ENCODE results near the gene CASP10. TPM values are rescaled to one million over a fixed set of nuclear protein-coding genes. Genes with fewer than 3 reads are reported as not detected.

CASP10 gene
- total RNA-seq, 2 donors from 2014 or later = 3.0 to 6.0 TPM

DNA sequence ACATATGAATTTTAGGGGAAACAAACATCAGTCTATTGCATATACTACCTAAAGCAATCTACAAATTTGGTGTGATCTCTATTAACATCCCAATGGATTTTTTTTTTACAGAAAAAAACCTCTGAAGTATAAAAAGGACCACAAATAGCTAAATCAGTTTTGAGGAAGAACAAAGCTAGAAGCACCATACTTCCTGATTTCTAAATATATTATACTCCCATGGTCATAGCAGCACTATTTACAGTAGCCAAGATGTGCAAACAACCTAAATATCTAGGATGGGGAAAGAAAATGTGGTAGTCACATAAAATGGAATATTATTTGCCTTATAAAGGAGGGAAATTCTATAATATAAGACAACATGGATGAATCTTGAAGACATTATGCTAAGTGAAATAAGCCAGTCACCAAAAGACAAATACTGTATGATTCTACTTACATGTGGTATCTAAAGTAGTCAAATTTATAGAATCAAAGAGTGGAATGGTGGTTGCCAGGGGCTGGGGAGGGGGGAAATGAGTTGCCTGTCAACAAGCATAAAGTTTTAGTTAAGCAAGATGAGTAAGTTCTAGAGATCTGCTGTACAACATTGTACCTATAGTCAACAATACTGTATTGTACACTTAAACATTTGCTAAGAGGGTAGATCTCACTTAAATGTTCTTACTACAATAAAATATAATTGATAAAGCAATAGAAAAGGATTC is 59.8 kb downstream of the CASP10 start:
- ATAC-seq = no peak
- Histone ChIP-seq H3K9me3 (no peaks in the 10 kb centered on the region), H3K4me3 (no peak overlapping the region), H3K27ac (no peak overlapping the region), H3K27me3 (no peaks in the 10 kb centered on the region), H3K36me3 (replicated peaks in 1 of 2; ENCODE audit: insufficient read depth in 1 of 2, low read depth in 2 of 2) (no peaks in the 10 kb centered on the region), H3K4me1 (no peaks in the 10 kb centered on the region)
- intact Hi-C loops (cut with DNase I) = loop anchor here (10.0 kb wide), 1 partner anchor 112 kb away; the partner anchor contains the start of gene FLACC1
- no peak for TF ChIP-seq POLR2A (IDR thresholded peaks at IDR 0.05)
- TF ChIP-seq CTCF (IDR thresholded peaks at IDR 0.05) = no peak
- DNase-seq = no peak

- Histone ChIP-seq H3K27ac (no peak overlapping the region), H3K4me1 (no peaks in the 10 kb centered on the region), H3K27me3 (no peaks in the 10 kb centered on the region), H3K4me3 (no peak overlapping the region), H3K9me3 (no peaks in the 10 kb centered on the region), H3K36me3 (replicated peaks in 1 of 2; ENCODE audit: insufficient read depth in 1 of 2, low read depth in 2 of 2) (no peaks in the 10 kb centered on the region)
- intact Hi-C loops (cut with DNase I) = loop anchor here (10.0 kb wide), 1 partner anchor 110 kb away; the partner anchor contains the start of gene FLACC1
- TF ChIP-seq POLR2A (IDR thresholded peaks at IDR 0.05) (no peak), CTCF (IDR thresholded peaks at IDR 0.05) (no peak)
- no peak for ATAC-seq
- 82% methylated on average over 5 of the region's 5 CpGs for WGBS, 2 donors
- DNase-seq = no peak
Measured at GRCh38 chr2:201244829-201245228, 61.9 kb downstream of the CASP10 start.

GRCh38 chr2:201246280-201246679 is 63.3 kb downstream of the CASP10 start:
- no peak overlapping the region for H3K4me3 ChIP-seq

GRCh38 chr2:201248288-201248844 is 65.4 kb downstream of the CASP10 start:
- Histone ChIP-seq H3K4me3 (no peak overlapping the region), H3K36me3 (replicated peaks in 1 of 2; ENCODE audit: insufficient read depth in 1 of 2, low read depth in 2 of 2) (no peaks in the 10 kb centered on the region), H3K9me3 (no peaks in the 10 kb centered on the region), H3K27me3 (no peaks in the 10 kb centered on the region), H3K4me1 (no peaks in the 10 kb centered on the region), H3K27ac (no peak overlapping the region)
- TF ChIP-seq CTCF (IDR thresholded peaks at IDR 0.05) (no peak), POLR2A (IDR thresholded peaks at IDR 0.05) (no peak)
- intact Hi-C loops (cut with DNase I) = loop anchor here (10.0 kb wide), 1 partner anchor 106 kb away; the partner anchor contains the start of gene FLACC1
- DNase-seq (no peak), ATAC-seq (no peak)
- WGBS, 2 donors = 82 to 87% methylated on average over 6 of the region's 6 CpGs

More at GRCh38 chr2:201246280-201246679, 63.3 kb downstream of the CASP10 start:
- Histone ChIP-seq H3K4me1 (no peaks in the 10 kb centered on the region), H3K36me3 (replicated peaks in 1 of 2; ENCODE audit: insufficient read depth in 1 of 2, low read depth in 2 of 2) (no peaks in the 10 kb centered on the region), H3K9me3 (no peaks in the 10 kb centered on the region), H3K27ac (no peak overlapping the region), H3K27me3 (no peaks in the 10 kb centered on the region)
- no peak for TF ChIP-seq POLR2A (IDR thresholded peaks at IDR 0.05)
- intact Hi-C loops (cut with DNase I) = loop anchor here (10.0 kb wide), 1 partner anchor 109 kb away; the partner anchor contains the start of gene FLACC1
- no peak for ATAC-seq
- 54 to 77% methylated on average over 3 to 4 of the region's 4 CpGs for WGBS, 2 donors
- DNase-seq = no peak

GRCh38 chr2:201249889-201250288 is 66.9 kb downstream of the CASP10 start:
- ATAC-seq (no peak), DNase-seq (no peak)
- intact Hi-C loops (cut with DNase I) = loop anchor here (10.0 kb wide), 1 partner anchor 105 kb away; the partner anchor contains the start of gene FLACC1
- Histone ChIP-seq H3K9me3 (no peaks in the 10 kb centered on the region), H3K27ac (no peak overlapping the region), H3K4me1 (no peaks in the 10 kb centered on the region), H3K4me3 (no peak overlapping the region), H3K36me3 (replicated peaks in 1 of 2; ENCODE audit: insufficient read depth in 1 of 2, low read depth in 2 of 2) (no peaks in the 10 kb centered on the region), H3K27me3 (no peaks in the 10 kb centered on the region)
- 63 to 82% methylated on average over 2 of the region's 2 CpGs for WGBS, 2 donors
- no peak for TF ChIP-seq POLR2A (IDR thresholded peaks at IDR 0.05)
- no peak for TF ChIP-seq CTCF (IDR thresholded peaks at IDR 0.05)
